HG03060 (cell line): ENCODE results near the gene OPA1.

Experiments used
- ATAC-seq: cut with Tn5 transposase; IDR thresholded peaks from one replicate; pipeline ENCODE4 v1.9.1; 2021; ENCODE audit warnings: low read depth, moderate number of reproducible peaks; ENCODE audit not compliant: unreplicated experiment

OPA1 gene

DNA sequence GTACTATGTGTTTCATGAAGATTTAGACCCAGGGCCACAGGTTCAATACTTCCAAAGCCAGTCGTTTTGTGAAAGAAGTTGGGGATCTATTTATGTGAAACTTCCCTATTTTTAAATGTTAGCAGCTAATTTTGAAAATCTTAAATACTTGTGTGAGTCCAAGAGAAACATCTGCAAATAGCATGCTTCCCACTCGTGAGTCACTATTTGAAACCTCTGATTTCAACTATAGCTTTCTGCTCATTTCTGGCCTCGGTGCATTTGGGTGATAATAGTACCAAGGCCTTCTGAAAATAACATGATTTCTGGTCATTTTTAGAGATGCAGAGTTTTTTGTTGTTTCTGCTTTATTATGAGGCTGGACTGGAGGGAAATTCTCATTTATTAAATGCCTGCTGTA, 110.0 kb downstream of the OPA1 start:
- no peak for ATAC-seq

GRCh38 chr3:193704431-193704830, 111.4 kb downstream of the OPA1 start:
- no peak for ATAC-seq

- ATAC-seq: no peak
These were observed 115.3 kb downstream of the OPA1 start for GRCh38 chr3:193708270-193708669.

DNA sequence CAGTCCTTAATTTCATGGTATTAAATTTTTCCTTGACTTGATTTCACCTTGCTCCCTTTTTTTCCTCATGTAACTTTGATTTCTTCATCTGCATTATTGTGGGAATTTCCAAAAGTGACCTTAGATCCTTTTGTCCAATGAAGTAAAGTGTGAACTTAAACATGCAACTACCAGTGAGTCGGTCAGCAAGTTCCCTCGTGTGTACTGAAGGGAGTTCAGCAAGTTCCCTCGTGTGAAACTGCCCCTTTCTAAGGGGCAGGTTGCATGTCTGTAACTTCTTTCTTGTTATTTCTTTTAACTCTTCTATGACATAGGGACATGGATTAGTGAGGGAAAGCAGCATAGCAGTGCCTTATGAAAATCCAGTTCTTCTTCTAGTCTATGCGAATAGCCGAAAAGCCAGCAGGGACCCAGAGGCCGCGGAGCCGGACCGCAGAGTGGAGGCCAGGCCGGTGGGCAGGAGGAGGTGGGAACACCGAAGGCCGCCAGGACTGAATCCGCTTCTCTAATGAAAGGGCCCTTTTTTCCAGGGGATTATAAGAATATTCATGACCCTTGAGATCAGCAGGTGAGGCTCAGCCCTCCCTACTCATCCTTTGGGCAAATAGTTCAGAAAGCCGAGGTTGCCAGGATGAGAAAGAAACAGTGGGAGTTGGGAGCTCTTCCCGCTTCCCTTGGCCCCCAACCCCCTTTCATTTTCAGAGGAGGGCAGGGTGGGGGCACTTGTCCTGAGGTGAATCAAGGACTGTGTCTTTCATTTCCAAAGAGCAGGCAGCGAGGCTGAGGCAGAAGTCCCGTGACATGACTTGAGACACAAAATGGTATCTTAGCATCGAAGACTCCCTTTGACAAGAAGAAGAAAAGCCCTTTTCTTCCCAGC, 117.5 kb downstream of the OPA1 start:
- ATAC-seq: no peak

- ATAC-seq: no peak
These were observed 118.1 kb downstream of the OPA1 start for GRCh38 chr3:193711166-193711485.

DNA sequence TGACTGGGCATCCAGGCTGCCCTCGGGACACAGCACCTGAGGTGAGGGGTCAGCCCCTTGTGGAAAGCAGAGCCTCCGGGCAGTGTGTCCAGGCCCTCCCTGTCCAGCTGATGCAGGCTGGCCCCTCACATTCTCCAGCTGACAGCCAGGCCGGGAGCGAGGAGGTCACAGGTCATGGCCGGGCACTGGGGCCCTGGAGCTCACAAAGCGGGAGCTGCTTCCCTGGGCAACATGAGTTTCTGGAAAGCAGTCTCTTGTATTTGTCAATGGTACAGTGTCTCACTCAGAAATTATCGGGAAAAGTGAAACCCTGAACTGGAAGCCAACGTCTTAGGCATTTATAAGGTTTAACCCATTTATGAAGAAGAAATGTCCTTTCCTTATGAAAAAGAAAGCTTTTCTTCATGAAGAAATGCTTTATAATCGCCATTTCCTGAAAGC, 118.5 kb downstream of the OPA1 start:
- ATAC-seq: no peak

DNA sequence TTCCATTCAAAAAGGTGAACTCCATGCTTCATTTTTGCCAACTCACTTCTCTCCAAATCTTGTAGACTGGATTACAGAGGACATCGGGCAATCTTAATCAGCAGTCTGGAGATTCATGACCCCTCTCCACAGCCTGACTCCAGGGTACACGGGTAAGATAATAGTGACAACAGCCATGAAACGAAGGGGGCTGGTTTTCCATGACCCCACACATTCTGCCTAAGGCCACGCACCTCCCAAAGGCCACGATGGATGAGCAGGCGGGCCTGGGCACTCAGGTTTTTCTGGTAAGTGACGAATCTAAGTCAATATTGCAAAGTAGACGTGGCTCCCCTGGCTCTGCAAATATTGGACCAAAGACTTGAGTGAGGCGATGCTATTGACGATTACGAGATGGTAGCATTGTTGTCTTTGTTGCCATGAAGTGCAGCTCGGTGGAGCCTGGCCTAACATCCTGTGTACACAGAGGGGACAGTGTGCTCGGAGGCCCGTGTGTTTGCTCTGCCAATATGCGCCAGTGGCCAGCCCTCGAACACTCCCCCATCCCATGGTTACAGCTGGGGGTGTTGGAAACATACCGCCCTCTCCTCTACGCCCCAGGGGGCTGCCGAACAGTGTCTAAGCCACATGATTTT, 119.1 kb downstream of the OPA1 start:
- no peak for ATAC-seq

DNA sequence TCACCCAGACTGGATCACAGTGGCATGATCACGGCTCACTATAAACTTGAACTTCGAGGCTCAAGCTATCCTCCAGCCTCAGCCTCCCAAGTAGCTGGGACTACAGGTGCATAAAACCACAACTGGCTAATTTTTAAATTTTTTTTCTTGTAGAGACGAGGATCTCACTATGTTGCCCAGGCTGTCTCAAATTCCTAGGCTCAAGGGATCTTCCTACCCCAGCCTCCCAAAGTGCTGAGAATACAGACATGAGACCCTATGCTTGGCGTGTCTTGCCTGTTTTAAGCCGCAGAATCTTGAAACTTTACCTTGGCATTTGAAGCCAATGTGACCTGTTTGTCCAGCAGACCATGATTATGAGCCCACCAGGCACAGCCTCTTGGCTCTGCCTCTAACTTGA, 119.9 kb downstream of the OPA1 start:
- ATAC-seq: no peak

- no peak for ATAC-seq
These were observed 121.6 kb downstream of the OPA1 start for GRCh38 chr3:193714523-193715137.

DNA sequence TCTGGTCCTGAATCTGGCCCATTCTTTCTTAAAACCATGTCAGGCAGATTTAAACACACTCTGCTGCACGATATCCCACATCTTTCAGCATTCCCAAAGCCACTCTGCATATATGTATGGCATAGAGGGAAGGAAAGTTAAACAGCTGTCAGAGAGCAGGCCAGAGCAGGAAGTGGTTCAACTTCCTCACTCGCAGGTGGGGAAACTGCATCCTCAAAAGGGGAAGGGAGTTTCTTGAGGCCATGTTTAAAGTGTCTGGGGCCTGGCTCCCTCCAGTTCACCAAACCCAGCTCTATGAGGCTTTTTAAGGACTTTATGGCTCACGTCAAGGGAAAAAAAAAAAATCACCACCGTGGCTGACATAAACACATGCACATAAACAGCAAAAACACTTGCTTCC, 123.1 kb downstream of the OPA1 start:
- no peak for ATAC-seq

- no peak for ATAC-seq
These were observed 126.7 kb downstream of the OPA1 start for GRCh38 chr3:193719735-193720134.

GRCh38 chr3:193720169-193720568, 127.2 kb downstream of the OPA1 start:
- ATAC-seq: no peak

GRCh38 chr3:193722566-193722965, 129.6 kb downstream of the OPA1 start:
- no peak for ATAC-seq

- no peak for ATAC-seq
These were observed 134.1 kb downstream of the OPA1 start for GRCh38 chr3:193727089-193727488.

GRCh38 chr3:193728429-193729087, 135.6 kb downstream of the OPA1 start:
- ATAC-seq: no peak

GRCh38 chr3:193729088-193729465, 136.1 kb downstream of the OPA1 start:
- no peak for ATAC-seq

DNA sequence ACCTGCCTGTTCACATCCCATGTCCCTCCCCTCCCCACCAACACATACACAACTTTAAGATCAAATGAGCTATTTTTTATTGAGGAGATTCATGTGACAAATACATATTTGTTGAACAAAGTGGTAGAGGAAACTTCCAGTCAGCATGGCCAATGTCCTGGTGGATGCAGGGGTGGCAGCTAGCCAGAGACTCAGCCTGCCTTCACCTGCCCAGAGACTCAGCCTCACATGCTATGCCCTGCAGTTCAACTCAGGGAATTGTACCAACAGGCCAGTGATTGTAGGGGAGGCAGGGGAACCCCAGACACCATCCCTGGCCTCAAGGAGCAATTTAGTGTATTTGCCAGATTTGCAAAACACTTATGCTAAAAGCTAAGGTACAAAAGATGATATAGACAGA, 136.6 kb downstream of the OPA1 start:
- ATAC-seq: no peak

- ATAC-seq: no peak
These were observed 137.5 kb downstream of the OPA1 start for GRCh38 chr3:193730511-193730910.

- no peak for ATAC-seq
These were observed 138.0 kb downstream of the OPA1 start for GRCh38 chr3:193730976-193731375.

GRCh38 chr3:193731656-193732055, 138.6 kb downstream of the OPA1 start:
- no peak for ATAC-seq

DNA sequence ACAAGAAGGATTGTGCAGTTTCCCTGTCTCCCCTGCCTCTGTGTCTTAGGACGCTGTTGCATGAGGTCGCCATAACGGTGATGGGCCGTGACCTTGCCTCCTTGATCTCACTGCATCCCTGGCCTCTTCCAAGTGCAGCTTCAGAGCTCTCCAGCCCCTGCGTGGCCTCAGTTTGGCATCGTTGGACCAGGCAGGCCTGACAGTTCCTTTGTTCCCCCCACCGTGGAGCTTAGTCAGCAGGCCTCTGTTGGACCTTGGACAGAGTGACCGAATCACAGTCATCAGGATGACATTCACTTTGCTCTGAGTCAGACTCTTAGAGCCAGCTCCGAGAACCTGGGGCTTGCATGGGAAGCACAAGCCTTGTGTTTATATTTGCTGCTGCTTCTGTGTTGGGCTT, 139.4 kb downstream of the OPA1 start:
- ATAC-seq: no peak
